ENCODE data around the gene MTFR2. TPM values are rescaled to one million over a fixed set of nuclear protein-coding genes. Genes with fewer than 3 reads are reported as not detected.

The MTFR2 gene
- total and polyA plus RNA-seq, 2 of the 13 experiments (the other 11 are each of a cell fraction or from before 2014, with no cell fraction given), result 6.7 to 10.7 TPM

DNA sequence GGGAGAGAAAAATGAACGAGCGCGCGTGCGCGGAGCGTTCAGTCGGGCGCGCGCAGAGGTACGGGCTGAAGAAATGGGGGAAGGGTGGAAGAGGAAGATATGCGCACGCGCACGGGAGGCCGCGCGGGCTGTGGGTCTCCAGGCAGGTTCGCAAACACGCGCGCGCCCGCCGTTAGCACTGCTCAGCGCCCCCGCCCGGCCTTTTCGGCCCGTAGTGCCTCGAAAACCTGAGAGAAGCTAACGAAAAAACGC is 39.1 kb upstream of the MTFR2 start (continued):
- TF ChIP-seq ZNF747 (CRISPR knock-in tag; IDR thresholded peaks at IDR 0.05; ENCODE audit: borderline replicate concordance) (peak; percentile 47; the same call in 1 of the 2 replicates), SIN3A (IDR thresholded peaks at IDR 0.05; ENCODE audit: borderline replicate concordance, low read depth, low read length) (no peak), HOXA5 (CRISPR knock-in tag; IDR thresholded peaks at IDR 0.05) (0 out of 2 replicates have a peak, but pooled peaks have one; percentile 12), ZNF652 (CRISPR knock-in tag; IDR thresholded peaks at IDR 0.05; ENCODE audit: borderline replicate concordance, low read depth) (0 out of 2 replicates have a peak, but pooled peaks have one; percentile 3), ZNF251 (CRISPR knock-in tag; IDR thresholded peaks at IDR 0.05) (no peak), AGO1 (IDR thresholded peaks at IDR 0.05; ENCODE audit: low read depth, low read length, poor library complexity, severe bottlenecking) (peak; percentile 90), PCBP1 (IDR thresholded peaks at IDR 0.05; ENCODE audit: borderline replicate concordance, low read depth, low read length) (no peak), TAF15 (IDR thresholded peaks at IDR 0.05; ENCODE audit: low read depth, low read length, poor library complexity, severe bottlenecking) (peak; percentile 20), ZNF317 (CRISPR knock-in tag; IDR thresholded peaks at IDR 0.05) (peak; percentile 24), POLR2G (IDR thresholded peaks at IDR 0.05; ENCODE audit: low read depth, low read length) (no peak), TBX3 (IDR thresholded peaks at IDR 0.05; ENCODE audit: borderline replicate concordance) (peak; percentile 7; the same call in 1 of the 2 replicates), ZNF329 (CRISPR knock-in tag; IDR thresholded peaks at IDR 0.05; ENCODE audit: low read depth) (0 out of 2 replicates have a peak, but pooled peaks have one; percentile 47)
- TF ChIP-seq, protein P1, sequence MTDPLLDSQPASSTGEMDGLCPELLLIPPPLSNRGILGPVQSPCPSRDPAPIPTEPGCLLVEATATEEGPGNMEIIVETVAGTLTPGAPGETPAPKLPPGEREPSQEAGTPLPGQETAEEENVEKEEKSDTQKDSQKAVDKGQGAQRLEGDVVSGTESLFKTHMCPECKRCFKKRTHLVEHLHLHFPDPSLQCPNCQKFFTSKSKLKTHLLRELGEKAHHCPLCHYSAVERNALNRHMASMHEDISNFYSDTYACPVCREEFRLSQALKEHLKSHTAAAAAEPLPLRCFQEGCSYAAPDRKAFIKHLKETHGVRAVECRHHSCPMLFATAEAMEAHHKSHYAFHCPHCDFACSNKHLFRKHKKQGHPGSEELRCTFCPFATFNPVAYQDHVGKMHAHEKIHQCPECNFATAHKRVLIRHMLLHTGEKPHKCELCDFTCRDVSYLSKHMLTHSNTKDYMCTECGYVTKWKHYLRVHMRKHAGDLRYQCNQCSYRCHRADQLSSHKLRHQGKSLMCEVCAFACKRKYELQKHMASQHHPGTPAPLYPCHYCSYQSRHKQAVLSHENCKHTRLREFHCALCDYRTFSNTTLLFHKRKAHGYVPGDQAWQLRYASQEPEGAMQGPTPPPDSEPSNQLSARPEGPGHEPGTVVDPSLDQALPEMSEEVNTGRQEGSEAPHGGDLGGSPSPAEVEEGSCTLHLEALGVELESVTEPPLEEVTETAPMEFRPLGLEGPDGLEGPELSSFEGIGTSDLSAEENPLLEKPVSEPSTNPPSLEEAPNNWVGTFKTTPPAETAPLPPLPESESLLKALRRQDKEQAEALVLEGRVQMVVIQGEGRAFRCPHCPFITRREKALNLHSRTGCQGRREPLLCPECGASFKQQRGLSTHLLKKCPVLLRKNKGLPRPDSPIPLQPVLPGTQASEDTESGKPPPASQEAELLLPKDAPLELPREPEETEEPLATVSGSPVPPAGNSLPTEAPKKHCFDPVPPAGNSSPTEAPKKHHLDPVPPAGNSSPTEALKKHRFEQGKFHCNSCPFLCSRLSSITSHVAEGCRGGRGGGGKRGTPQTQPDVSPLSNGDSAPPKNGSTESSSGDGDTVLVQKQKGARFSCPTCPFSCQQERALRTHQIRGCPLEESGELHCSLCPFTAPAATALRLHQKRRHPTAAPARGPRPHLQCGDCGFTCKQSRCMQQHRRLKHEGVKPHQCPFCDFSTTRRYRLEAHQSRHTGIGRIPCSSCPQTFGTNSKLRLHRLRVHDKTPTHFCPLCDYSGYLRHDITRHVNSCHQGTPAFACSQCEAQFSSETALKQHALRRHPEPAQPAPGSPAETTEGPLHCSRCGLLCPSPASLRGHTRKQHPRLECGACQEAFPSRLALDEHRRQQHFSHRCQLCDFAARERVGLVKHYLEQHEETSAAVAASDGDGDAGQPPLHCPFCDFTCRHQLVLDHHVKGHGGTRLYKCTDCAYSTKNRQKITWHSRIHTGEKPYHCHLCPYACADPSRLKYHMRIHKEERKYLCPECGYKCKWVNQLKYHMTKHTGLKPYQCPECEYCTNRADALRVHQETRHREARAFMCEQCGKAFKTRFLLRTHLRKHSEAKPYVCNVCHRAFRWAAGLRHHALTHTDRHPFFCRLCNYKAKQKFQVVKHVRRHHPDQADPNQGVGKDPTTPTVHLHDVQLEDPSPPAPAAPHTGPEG (CRISPR knock-in tag; IDR thresholded peaks at IDR 0.05), result 0 out of 2 replicates have a peak, but pooled peaks have one; percentile 13
- TF ChIP-seq, protein P2, sequence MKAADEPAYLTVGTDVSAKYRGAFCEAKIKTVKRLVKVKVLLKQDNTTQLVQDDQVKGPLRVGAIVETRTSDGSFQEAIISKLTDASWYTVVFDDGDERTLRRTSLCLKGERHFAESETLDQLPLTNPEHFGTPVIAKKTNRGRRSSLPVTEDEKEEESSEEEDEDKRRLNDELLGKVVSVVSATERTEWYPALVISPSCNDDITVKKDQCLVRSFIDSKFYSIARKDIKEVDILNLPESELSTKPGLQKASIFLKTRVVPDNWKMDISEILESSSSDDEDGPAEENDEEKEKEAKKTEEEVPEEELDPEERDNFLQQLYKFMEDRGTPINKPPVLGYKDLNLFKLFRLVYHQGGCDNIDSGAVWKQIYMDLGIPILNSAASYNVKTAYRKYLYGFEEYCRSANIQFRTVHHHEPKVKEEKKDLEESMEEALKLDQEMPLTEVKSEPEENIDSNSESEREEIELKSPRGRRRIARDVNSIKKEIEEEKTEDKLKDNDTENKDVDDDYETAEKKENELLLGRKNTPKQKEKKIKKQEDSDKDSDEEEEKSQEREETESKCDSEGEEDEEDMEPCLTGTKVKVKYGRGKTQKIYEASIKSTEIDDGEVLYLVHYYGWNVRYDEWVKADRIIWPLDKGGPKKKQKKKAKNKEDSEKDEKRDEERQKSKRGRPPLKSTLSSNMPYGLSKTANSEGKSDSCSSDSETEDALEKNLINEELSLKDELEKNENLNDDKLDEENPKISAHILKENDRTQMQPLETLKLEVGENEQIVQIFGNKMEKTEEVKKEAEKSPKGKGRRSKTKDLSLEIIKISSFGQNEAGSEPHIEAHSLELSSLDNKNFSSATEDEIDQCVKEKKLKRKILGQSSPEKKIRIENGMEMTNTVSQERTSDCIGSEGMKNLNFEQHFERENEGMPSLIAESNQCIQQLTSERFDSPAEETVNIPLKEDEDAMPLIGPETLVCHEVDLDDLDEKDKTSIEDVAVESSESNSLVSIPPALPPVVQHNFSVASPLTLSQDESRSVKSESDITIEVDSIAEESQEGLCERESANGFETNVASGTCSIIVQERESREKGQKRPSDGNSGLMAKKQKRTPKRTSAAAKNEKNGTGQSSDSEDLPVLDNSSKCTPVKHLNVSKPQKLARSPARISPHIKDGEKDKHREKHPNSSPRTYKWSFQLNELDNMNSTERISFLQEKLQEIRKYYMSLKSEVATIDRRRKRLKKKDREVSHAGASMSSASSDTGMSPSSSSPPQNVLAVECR (CRISPR knock-in tag; IDR thresholded peaks at IDR 0.05; ENCODE audit: borderline replicate concordance), result 0 out of 2 replicates have a peak, but pooled peaks have one; percentile 57
- TF ChIP-seq, protein P3, sequence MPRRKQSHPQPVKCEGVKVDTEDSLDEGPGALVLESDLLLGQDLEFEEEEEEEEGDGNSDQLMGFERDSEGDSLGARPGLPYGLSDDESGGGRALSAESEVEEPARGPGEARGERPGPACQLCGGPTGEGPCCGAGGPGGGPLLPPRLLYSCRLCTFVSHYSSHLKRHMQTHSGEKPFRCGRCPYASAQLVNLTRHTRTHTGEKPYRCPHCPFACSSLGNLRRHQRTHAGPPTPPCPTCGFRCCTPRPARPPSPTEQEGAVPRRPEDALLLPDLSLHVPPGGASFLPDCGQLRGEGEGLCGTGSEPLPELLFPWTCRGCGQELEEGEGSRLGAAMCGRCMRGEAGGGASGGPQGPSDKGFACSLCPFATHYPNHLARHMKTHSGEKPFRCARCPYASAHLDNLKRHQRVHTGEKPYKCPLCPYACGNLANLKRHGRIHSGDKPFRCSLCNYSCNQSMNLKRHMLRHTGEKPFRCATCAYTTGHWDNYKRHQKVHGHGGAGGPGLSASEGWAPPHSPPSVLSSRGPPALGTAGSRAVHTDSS (CRISPR knock-in tag; conservative IDR thresholded peaks at IDR 0.05), result no peak
- TF ChIP-seq, protein P4, sequence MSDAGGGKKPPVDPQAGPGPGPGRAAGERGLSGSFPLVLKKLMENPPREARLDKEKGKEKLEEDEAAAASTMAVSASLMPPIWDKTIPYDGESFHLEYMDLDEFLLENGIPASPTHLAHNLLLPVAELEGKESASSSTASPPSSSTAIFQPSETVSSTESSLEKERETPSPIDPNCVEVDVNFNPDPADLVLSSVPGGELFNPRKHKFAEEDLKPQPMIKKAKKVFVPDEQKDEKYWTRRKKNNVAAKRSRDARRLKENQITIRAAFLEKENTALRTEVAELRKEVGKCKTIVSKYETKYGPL (CRISPR knock-in tag; IDR thresholded peaks at IDR 0.05), result 0 out of 2 replicates have a peak, but pooled peaks have one; percentile 42
- TF ChIP-seq, protein P5, sequence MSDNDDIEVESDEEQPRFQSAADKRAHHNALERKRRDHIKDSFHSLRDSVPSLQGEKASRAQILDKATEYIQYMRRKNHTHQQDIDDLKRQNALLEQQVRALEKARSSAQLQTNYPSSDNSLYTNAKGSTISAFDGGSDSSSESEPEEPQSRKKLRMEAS (IDR thresholded peaks at IDR 0.05), result peak; percentile 58; the same call in 1 of the 2 replicates

All from HepG2 (cell line).